GM18526 (cell line): ENCODE results near the gene CADM2.

Source experiments
- POLR2A ChIP-seq: IDR thresholded peaks from 3 replicates; pipeline ENCODE4 v1.6.1; 2011; ENCODE audit not compliant: insufficient read length; ENCODE audit errors: extremely low read depth

CADM2 gene

GRCh38 chr3:85535517-85535916 is 576.7 kb downstream of the CADM2 start:
- no peak for TF ChIP-seq POLR2A

- no peak for TF ChIP-seq POLR2A
Observed at GRCh38 chr3:85539232-85539631, 580.4 kb downstream of the CADM2 start.

- TF ChIP-seq POLR2A, result no peak
Observed at GRCh38 chr3:85554153-85554552, 595.4 kb downstream of the CADM2 start.

DNA sequence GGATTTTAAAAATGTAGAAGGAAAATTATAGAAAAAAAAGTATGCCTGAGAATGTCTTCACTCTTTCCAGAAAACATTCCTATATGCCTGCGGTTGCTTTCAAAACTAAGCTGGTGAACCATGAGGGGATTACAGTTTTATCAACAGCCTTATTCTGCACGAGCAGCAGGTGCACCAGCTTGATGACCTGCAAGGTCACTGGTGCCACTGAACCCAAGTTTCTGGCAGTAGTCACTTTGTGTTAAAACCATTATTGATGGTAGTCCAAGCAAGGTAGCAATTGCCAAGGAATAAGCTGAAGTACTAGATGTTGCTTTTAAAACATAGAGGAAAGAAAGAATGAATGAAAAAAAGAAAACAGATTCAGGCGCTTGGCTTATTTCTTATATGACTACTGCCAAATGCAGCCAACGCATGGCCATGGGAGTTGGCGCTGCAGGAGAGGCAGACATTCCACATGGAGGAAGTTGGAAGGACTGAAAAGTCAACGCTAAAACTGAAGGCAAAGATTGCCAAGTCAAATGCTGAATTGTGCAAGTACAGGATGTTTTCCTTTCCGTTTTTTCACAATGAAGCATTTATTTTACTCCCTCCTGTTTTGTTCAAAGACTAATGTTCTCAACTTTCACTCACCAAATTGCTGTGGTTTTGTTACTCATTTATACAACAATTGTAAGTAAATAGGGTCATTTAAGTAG is 601.4 kb downstream of the CADM2 start:
- no peak for TF ChIP-seq POLR2A

DNA sequence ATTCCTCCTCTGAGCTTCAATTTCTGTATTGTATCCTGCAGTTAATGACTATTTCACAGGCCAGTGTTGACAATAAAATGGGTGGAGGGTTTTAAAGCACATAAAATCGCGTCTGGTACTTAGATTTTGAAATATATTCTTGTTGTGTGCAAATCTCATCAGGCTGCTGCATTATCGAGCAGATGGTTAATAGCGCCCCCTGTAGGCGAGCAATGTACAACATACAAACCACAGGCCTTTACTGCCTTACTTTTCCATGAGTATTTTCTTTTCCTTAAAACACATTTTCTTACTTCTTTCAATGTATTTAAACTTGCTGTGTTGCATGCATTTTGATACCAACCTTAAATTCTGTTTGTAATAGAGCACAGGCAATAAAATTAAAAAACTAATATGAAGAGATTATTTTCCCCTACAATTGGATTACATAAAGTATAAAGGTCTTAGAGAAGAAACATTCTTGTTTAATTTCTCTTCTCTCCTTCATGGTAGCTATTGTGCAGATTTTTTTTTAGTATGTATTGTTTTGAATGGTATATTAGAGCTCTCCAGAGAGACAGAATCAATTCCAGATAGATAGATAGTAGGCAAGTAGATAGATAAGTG is 608.4 kb downstream of the CADM2 start:
- TF ChIP-seq POLR2A, result no peak

DNA sequence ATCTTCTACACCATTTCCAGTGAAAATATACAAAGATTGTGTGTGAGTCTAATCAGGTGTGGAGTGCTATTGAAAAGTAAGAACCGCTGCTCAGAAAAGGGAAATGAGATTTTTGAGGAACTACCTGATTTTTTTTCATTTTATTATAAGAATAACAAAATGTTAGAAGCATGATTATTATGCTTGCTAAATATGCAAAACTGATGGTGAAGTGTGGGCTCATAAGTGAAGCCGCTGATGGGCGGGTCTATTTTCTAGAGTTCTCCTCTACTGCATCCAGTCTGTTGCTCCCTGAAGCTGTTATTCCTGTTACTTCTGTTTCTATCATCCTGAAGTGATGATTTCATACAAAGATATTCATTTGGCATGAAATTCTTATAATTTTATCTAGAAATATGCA is 612.0 kb downstream of the CADM2 start:
- TF ChIP-seq POLR2A, result no peak

- TF ChIP-seq POLR2A, result no peak
Observed at GRCh38 chr3:85571835-85572234, 613.0 kb downstream of the CADM2 start.

DNA sequence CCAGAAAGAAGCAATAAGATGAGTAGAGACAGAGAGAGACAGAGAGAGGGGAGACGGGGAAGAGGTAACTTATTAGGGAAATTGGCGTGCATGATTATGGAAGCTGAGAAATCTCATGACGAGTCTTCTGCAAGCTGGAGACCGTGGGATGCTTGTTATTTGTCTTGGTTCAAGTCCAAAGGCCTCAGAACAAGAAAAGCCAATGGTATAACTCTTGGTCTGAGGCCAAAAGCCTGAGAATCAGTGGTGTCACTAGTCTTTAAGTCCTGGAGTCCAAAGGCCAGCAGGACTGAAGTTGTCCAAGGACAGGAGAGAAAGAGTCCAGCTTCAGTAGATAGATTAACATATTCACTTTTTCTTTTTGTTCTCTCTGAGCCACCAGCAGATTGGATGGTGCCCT is 613.6 kb downstream of the CADM2 start:
- no peak for TF ChIP-seq POLR2A

DNA sequence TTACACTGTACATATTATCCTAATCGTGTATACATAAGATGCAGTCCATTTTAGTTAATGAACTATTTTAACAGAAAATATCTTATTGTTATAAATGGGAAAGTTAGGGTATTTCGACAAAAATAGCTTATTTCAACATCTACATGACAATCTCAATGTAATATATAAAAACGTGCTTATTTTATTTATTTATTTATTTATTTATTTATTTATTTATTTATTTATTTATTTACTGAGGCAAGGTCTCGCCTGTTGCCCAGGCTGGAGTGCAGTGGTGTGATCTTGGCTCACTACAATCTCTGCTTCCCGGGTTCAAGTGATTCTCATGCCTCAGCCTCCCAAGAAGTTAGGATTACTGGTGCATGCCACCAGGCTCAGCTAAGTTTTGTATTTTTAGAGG is 614.2 kb downstream of the CADM2 start:
- TF ChIP-seq POLR2A, result no peak

DNA sequence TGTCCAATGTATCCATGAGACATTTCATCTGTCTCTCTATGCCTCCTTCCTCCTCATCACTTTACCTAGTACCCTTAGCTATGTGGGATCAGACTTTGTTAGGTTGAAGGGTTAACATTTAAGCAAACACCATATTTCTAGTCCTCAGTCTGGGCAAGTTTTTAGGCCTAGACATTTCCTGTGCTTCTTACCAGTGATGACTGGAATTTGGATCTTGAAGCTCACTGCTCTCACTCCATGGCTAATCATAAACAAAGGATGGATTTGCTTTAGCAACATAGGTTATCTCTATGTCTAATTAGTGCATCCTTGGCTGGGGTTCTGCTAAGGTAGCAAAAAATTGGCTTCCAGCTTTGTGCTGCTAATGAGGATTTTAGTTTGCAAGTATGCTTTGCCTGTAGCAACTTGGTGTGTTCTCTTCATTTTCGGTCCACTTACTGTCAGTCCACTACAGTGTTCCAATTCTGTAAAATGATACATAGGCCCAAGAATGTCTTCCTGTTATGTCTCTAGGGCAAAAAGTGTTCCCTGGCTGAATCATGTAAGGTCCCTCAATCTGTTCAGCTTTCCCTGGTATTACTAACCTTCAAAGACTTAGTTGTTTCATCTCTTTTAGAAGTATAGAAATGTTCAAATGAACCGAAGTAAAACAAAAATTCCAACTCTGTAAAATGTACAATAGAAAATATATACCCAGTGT is 615.4 kb downstream of the CADM2 start:
- TF ChIP-seq POLR2A, result no peak

GRCh38 chr3:85576091-85576690 is 617.4 kb downstream of the CADM2 start:
- TF ChIP-seq POLR2A, result no peak

- TF ChIP-seq POLR2A, result no peak
Observed at GRCh38 chr3:85576697-85577200, 618.0 kb downstream of the CADM2 start.

DNA sequence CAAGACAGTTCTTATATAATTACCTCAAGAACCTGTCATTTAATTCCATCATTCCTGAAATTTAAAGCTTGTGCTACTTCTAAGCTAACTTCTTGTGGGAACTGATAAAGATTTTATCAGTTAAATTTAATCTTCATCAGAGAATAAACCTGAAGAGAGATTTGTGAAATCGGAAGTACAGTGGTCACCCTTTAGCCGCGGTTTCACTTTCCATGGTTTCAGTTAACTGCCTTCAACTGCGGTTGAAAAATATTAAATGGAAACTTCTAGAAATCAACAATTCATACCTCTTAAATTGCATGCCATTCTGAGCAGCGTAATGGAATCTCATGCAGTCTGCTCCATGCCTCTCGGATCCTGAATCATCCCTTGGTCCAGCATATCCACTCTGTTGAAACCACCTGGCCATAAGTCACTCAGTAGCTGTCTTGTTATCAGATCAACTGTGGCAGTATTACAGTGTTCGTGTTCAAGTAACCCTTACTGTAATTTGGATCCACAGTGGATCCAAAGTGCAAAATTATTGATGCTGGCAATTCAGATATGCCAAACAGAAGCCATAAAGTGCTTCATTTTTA is 626.1 kb downstream of the CADM2 start:
- no peak for TF ChIP-seq POLR2A

DNA sequence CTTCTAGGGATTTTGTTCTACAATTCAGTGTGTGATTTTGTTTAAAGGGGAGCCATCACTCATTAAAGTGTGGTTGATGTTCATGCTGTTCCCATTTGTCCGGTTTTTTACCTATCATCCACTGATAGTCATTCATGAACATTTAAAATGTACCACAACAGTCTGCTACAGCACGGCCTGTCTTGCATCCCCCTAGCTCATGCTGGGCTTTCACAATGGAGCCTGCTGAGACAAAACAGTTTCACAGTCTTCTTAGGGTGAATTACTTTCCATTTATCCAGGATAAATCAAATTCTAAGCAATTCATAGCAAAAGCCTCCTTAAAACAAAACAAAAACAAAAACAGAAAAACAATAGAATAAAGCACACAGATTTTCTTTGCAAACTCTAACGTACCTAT is 627.2 kb downstream of the CADM2 start:
- TF ChIP-seq POLR2A, result no peak

- no peak for TF ChIP-seq POLR2A
Observed at GRCh38 chr3:85589145-85589544, 630.4 kb downstream of the CADM2 start.
